ENCODE results near the gene GLIS1.

GLIS1 gene

DNA sequence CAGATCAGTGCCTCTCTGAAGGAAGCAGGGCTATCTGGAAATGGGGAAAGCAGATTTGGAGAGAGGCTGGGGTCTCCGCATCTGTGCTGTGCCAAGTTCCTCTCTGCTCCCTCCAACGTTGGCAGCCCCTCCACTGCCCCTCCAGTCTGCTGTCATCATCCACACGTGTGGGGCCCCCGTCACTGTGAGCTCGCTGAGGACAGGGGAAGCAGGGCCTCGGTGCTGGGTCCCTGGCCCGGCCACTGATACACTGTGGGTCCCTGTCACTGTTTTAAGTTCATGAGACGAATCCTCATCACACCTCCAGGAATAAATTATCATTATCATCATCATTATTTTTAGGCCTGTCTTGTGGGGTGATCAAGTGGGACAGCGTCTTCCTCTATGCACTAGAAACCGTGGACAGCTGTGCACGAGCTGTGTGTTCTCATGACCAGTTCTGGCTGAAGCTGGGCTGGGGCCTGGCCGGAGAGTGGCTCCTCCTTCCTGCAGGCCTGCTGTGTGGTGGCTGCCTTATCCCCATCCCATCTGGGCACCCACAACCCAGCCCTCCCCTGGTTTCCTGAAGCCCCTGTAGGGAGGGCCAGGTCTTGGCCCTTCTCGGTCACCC lies 227.5 kb downstream of the GLIS1 start:
- DNase-seq (ENCODE audit: low read depth in 2 of 2): no peak

DNA sequence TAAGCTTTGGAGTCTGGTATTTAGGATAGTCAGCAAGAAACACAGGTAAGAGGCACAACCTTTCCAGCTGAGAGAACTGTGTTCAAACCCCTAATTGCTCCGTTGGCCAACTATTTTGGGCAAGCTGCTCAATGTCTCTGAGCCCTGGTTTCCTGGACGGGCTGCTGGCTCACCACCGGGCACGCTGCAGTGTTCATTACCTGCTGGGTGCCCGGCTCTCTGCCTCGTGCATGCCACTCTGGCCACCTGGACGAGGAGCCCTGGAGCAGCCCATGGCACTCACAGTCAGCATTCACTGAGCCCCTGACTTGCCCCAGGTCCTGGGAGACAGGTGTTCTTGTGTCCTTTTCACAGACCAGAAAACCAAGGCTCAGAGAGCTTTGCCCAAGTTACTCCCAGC lies 228.7 kb downstream of the GLIS1 start:
- DNase-seq (ENCODE audit: low read depth in 2 of 2): no peak

DNA sequence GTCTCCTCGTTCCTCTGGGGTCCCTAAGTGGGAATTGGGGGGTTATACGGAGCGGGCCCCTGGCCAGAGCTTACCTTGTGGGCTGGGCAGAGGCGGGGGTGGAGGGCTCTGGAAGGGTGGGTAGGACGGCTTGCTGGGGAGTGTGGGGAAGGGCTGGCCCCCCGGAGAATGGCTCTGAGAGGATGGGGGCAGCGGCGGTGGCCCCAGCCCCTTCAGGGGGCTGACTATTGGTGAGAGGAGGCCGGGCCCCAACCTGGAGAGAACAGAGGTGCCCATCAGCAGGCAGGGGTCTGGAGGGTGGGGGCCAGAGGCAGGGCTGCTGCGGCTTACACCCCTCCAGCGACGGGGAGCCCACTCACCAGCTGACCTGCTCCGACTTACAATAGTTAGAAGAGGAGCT lies 229.2 kb downstream of the GLIS1 start:
- DNase-seq (ENCODE audit: low read depth in 2 of 2): no peak

DNA sequence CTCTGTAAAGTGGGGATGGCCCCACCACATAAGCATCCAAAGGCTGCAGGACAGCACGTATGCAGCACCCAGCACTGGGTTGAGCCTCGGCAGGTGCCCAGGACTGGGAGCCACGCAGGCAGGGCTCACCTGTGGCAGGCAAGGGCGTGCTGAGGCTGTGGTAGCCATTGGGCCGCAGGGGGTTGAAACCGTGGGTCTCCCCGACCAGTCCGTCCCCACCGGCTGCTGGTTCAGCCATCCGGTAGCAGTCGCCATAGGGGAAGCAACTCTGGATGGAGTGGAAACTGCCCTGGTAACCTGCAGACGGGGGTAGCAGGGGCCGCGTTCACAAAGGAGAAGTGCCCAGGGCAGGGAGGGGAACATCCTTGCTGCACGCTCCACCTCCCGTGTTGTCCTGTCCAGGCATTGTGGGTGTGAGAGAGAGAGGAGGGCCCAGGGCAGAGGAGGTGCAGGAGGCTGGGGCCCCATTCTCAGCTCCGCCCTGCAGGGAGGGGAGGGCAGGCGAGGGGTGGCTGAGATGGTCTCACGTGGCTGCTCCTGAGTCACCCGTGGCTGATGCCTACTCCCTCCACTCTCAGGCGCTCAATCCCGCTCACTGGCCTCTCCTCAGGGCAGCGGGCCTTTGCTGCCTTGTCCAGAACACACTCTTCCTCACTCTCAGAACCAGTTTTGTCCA lies 229.8 kb downstream of the GLIS1 start:
- DNase-seq (ENCODE audit: low read depth in 2 of 2): no peak

DNA sequence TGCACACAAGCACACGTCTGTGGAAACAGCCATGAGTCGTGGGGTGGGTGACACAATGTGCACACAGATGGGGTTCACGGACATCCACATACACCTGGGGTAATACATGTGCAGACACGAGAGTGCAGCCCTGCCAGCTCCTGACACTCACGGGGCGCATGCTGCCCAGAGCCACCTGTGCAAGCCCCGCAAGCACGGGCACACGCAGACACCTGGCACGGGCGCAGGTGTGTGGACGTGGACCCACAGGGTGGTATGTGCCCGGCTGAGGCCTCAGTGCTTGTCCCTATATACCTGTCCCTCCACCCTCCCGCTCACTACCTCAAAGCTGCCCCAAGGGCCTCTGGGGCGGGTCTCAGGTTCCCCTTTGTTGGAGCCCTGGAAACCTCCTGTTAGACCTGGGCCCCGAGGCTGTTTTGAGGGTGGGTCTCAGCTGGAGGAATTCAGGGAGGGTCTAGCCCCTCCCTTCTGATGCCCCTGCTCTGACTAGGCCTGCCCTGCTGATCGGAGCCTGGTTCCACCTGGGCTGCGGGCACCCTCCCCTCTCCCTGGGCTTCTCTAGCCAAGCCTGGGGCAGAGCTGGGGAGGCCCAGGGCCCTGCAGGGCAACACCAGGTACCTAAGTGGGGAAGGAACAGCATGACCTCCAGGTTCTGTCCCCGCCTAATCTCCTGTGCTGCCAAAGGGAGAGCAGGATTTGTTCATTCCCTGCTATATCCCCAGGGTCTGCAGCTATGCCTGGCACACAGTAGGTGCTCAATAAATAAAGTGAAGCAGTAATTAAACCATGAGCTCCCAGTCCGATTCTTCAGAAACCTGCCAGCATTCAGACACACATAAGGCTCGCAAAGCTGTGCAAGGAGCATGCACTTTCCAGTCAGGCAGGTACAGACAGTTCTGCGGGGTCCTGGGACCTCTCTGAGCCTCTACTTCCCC lies 230.6 kb downstream of the GLIS1 start:
- no peak for DNase-seq (ENCODE audit: low read depth in 2 of 2)

DNA sequence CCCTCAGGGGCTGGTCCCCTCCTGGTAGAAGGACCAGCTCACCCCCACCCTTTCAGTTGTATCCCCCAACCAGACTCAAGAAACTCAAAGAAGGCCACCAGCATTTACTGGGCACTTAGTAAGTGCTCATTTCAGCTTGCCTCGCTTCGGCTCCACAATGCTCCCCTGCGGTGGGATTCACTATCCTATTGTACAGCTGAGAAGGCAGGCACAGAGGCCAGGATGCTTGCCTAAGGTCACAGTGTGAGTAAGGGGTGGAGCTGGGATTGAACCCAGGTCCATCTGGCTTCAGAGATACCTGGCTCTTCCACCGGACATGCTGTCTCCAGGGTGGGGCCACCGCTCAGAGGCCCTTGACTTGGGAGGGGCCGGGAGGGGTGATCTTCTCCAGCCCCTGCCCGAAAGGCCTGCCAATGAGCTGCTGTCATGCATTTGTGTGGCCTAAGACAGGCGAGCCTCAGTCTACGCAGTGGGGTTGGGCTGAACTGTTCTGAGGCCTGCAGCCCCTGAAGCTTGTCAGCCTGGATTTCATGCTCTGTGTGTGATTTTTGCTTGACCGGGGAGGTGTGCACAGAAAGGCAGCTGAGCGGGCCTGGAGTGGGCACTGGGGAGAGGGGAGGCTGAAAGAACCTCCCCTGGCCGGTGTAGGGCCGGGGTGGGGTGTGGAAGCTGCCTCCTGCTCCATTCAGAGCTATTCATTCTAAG lies 231.7 kb downstream of the GLIS1 start:
- no peak for DNase-seq (ENCODE audit: low read depth in 2 of 2)

DNA sequence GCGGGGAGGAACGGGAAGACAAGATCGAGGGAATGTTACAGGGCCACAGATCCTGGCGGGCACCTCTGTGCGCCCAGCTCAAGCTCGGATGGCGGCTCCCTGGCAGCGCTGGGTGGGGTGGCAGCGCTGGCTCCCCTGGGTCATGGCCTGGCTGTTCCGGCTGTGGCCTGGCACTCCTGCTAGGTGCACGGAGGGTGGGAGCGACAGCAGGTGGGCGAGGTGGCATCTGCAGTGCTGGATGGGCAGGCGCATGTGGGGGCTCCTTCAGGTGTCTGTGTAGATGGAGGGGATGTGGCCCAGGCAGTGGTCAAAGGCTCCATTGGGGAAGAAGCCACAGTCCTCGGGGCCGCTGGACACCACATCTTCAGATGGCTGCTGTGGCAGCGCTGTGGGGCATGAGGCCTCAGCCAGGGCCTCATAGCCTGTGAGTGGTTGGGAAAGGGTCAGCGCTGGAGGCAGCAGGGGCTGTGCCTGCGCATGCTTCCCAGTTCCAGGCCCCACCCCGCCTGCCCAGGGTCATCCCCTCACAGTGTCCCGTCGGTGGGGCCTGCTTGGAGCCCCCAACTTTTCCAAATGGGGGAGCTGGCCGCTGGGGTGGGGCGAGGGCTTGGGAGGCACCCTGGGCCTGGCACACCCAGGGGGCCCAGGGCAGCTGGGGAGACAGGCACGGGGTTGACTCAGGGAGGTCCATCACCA lies 232.5 kb downstream of the GLIS1 start:
- DNase-seq (ENCODE audit: low read depth in 2 of 2): no peak

DNA sequence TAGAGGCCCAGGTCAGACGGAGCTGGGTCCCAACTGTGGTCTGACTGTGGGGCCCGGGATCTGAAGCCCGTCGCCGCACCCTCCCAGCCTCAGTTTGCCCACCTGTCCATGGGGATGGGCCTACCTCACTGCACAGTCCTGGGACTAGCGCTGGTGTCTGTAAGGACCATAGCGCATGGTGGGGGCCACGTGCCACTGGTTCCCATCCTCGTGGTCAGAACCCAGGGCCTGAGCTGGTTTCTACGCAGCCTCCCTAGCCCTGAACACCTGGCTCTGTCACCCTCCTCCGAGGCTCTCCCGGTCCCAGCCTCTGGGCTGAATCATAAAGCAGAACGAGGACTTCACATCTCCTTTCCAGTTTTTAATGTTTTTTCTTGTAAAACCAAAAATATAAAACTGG lies 233.1 kb downstream of the GLIS1 start:
- no peak for DNase-seq (ENCODE audit: low read depth in 2 of 2)

DNA sequence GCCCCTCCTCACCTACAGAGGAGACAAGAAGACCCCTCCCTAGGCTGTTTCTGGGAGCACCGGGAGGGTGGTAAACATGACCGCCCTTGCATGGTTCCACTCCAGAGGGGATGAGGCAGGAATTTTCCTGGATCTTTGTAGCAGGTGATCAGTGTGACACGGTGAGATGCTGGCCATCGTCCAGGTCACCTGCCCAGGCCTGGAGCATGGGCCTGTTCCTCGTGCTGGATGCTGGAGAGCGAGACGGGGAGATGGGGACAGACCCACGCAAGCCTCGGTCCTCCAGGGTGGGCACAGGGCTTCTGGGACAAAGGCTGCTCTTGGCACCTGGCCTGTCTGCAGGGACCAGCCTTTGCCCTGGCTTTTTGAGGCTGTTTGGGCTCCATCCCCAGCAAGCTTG lies 233.6 kb downstream of the GLIS1 start:
- DNase-seq (ENCODE audit: low read depth in 2 of 2): no peak

DNA sequence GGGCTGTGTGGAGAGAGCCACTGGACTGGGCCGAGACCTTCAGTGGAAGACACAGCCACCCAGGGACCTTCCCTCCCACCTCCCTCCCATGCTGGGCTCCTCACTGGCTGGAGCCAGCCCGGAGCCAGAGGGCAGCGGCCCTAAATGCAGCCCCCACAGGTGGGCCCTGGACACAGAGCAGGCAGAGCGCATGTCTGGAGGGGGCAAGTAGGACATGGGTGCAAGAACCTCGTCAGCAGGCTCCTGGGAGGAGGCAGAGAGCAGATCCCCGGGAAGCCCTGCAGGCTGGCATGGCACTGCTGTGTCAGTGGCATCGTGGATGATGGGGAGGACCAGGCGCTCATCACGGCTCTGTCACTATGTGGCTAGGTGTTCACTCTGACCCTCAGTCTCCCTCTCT lies 234.1 kb downstream of the GLIS1 start:
- DNase-seq (ENCODE audit: low read depth in 2 of 2): no peak

DNA sequence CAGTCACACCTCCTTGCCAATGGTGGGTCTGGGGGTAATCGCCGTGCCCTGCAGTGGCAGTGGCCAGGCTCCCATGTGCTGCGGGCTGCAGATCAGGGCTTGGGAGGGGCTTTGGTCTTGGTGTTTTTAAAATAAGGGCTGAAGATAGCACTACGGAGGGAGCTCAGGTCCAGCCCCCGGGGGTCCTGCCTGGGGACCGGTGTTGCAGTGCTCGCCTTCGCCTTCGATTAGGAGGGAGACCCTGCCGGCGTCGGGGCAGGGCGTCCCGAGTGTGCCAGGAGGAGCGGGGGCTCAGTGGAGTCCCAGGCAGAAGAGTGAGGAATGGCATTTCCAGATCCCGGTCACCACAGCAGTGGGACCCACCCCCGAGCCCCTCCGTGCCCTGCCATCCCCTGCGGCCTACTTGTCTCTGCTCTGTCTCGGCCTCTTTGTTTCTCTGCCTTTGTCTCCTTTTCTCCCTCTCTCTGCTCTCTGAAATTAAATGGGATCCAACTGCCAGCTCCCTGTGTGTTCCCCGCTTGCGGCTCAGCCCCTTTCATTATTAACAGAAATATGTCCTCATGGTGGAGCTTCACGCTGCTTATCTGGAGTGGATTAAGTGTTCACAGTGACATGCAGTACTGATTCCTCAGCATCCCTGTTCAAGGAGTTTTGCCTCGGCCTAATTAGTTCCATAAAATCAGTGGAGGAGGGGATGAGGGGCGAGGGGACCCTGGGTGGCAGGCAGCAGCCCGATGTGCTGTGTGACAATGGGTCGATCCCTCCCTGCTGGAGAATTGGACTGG lies 235.3 kb downstream of the GLIS1 start:
- no peak for DNase-seq (ENCODE audit: low read depth in 2 of 2)

DNA sequence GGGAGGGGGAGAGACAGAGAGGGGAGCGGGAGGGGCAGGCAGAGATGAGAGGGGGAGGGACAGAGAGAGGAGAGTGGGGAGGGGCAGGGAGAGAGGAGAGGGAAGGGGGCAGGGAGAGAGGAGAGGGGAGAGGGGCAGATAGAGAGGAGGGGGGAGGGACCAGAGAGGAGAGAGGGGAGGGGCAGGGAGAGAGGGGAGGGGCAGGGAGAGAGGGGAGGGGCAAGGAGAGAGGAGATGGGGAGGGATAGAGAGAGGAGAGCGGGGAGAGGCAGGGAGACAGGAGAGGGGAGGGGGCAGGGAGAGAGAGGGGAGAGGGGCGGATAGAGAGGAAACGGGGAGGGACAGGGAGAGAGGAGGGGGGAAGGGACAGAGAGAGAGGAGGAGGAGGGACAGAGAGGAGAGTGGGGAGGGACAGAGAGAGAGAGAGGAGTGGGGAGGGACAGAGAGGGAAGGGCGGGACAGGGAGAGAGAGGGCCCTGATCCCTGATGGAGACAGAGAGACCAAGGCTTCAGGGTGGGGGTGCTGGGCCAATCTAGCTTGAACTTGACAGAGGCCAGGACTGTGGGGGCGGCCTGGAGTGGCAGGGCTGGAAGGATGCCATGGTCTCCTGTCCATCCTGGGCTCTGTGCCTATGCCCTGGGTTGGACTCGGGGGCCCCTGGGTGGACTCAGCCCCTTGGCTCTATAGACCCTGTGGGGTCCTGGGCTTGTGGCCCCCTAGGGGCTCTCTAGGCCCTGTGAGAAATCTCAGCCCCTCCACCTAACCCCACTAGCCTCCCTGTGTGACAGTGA lies 236.1 kb downstream of the GLIS1 start:
- DNase-seq (ENCODE audit: low read depth in 2 of 2): no peak

DNA sequence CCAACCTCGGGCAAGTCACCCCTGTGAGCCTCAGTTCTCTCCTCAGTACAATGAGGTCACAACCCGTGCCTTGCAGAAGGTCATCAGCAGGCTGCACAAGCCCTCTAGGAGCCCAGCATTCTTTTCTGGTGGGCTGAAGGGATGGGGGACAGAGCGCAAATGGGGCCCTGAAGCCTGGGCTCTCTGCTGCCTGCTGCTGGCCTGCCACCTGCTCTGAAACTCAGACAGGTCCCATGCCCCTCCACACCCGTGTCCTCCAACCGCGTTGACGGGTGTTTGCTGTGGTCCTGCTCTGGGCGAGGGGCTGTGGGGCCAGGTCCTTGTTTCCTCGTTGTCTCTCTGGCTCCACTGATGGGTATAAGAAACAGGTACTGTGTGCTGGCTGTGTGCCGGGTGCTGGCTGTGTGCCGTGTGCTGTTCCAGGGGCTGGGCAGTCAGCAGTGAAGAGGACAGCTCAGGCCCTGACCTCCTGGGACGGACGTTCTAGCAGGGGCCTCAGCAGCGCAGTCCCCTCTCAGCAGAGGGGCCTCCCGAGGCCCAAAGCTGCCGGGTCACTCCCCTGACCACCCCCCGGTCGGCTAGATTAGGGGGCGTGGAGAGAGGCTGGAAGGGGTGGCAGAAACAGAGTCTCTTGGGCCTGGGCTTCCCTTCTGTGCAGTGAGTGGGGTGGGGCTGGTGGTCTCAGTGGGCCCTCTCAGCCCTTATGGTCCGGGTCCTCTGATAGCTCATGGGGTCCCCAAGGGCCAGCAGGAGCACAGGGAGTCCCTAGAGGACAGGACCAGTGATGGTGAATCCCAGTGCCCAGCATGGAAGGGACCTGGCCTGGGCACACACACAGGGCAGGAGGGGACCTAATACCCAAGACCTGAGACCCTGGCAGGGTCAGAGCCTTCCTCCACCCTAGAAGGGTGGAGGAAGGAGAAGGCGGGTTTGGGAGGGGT lies 237.6 kb downstream of the GLIS1 start:
- DNase-seq (ENCODE audit: low read depth in 2 of 2): no peak

DNA sequence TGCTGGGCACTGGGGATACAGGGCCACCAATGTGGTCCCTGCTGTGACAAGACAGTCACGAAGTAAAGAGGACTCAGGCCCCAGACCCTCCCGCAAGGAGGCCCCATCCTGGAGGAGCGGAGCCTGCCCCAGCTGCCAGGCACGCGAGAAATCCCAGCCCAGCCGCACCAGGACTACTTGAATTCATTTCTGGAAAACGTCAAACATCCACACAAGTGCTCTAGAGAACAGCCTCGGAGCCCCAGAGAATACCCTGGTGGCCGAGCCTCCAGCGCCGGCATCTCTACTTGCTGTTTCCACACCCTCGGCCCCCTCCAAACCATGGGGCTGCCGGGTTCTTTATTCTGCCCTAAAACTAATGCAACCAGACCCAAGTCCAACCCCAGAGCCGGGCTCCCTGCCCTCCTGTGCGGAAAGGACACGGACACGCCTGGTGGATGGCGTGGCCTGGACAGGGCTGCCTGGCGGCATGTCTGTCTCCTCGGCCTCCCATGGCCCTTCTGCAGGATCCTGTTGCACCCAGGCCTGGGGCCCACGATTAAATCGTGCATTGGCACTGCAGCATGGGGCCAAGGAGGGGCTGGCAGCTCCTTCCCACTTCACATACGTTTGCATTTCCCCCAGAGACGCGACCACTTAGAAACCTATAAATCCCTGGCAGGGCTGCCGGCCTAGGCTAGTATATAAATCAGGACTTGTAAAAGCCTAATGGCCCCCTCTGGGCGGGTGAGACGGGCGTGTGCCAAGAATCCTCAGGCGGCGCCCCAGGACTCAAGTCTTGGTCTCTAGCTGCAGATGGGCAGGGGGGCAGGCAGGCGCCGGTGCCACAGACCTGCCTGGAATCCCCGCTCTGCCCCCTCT lies 238.5 kb downstream of the GLIS1 start:
- no peak for DNase-seq (ENCODE audit: low read depth in 2 of 2)

DNA sequence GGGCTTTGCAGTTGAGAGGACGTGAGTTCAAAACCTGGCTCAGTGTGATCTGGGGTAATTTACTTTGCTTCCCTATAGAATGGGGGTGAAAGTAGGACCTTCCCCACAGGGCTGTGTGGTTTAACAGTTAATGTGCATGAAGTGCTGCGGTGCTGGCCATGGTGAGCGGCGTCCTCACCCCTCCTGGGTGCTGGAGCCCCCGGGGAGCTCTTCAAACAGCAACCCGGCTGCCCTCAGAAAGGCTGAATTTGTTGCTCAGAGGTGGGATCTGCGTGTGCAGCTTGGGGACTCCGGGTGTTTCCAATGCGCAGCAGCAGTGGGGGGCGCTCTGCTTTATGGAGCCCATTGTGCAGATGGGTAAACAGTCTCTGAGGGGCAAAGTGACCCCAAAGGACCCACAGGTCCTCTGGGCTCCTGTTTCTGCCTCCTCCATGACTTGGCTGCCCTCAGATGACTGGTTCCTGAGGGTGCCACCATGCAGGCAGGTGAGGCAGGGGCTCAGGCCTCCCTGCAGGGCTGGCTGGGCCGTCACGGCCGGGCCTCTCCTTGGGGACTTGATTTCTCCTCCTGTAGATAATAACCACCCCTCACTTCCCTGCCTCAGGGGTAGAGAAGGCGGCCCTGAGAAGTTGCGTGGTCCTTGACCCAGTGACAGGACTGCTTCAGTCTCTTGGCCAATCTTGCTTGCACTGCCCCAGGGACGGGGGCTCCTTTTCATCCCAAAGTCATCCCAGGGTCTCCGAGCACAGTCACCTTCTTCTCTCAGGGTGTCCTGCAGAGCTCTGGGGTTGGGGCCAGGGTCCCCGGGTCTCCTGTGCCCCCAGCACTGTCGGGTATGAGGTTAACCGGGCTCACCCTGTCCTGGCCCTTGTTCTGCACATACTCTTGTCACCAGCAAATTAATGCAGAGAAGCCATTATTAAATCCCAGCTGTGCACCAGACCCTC lies 239.4 kb downstream of the GLIS1 start:
- no peak for DNase-seq (ENCODE audit: low read depth in 2 of 2)

DNA sequence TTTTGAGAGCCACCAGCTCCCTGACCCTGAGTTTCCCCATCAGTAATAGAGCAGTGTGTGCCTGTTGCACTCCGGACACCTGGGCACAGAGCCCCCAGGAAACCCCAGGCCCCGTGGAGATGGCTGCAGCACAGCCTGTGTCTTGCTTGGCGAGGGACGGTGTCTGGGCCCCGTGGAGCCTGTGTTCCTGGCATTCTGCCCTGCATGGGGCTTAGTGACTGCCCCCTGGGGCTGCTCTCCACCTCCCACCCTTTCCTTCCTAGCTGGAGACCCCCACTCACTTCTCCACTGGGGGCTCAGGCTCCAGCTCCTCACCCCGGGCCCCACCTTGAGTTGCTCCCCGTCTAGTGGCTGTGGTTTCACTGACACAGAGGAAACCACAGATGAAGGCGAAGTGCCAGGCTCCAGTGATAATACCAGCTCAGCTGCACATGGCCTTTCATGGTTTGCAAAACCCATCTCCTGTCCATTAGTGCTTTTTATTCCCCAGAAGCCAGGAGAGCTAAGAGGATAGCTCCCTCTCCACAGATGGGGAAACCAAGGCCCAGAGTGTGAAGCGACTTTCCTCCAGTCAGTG lies 240.3 kb downstream of the GLIS1 start:
- no peak for DNase-seq (ENCODE audit: low read depth in 2 of 2)

Measured in activated CD8-positive, alpha-beta memory T cell treated with anti-CD3 and anti-CD28 coated beads for 4 hours (primary cell).